HG03520 (cell line): ENCODE results near the gene CDC42EP5.
"Not testable (repeated sequence)": the region's sequence is repeated elsewhere in the genome, so short reads cannot be mapped to it uniquely, and the experiment has no call there.

Source experiments
- ATAC-seq: cut with Tn5 transposase; IDR thresholded peaks from one replicate; pipeline ENCODE4 v1.9.1; 2021; ENCODE audit warnings: mild to moderate bottlenecking, moderate library complexity; ENCODE audit not compliant: unreplicated experiment

The CDC42EP5 gene

GRCh38 chr19:54473071-54473891 lies at the start of gene CDC42EP5:
Gene CDC42EP5, minus strand, starts transcription at chr19:54473296. Its CDS starts 7,749 bp downstream, at chr19:54465547.
- no peak for ATAC-seq

- ATAC-seq: no peak
Measured at GRCh38 chr19:54521860-54522513, 48.9 kb upstream of the CDC42EP5 start.

GRCh38 chr19:54521022-54521859 lies 48.1 kb upstream of the CDC42EP5 start:
- no peak for ATAC-seq

GRCh38 chr19:54518844-54519243 lies 45.7 kb upstream of the CDC42EP5 start:
- peak; percentile 63 for ATAC-seq

- no peak for ATAC-seq
Measured at GRCh38 chr19:54517483-54517882, 44.4 kb upstream of the CDC42EP5 start.

- ATAC-seq: no peak
Measured at GRCh38 chr19:54515156-54515555, 42.1 kb upstream of the CDC42EP5 start.

- ATAC-seq: not testable (repeated sequence)
Measured at GRCh38 chr19:54509200-54509940, 36.3 kb upstream of the CDC42EP5 start.

- ATAC-seq: not testable (repeated sequence)
Measured at GRCh38 chr19:54508487-54508886, 35.4 kb upstream of the CDC42EP5 start.

- ATAC-seq: no peak
Measured at GRCh38 chr19:54507824-54508223, 34.7 kb upstream of the CDC42EP5 start.

GRCh38 chr19:54507038-54507717 lies 34.1 kb upstream of the CDC42EP5 start:
- not testable (repeated sequence) for ATAC-seq

- ATAC-seq: no peak
Measured at GRCh38 chr19:54506079-54506478, 33.0 kb upstream of the CDC42EP5 start.

- ATAC-seq: not testable (repeated sequence)
Measured at GRCh38 chr19:54505542-54505941, 32.4 kb upstream of the CDC42EP5 start.

- ATAC-seq: no peak
Measured at GRCh38 chr19:54502518-54503048, 29.5 kb upstream of the CDC42EP5 start, which contains the start of gene LAIR2. Gene LAIR2, plus strand, starts transcription at chr19:54502831. Its CDS starts 88 bp downstream, at chr19:54502919.

- ATAC-seq: not testable (repeated sequence)
Measured at GRCh38 chr19:54498451-54498772, 25.3 kb upstream of the CDC42EP5 start.

GRCh38 chr19:54497747-54498450 lies 24.8 kb upstream of the CDC42EP5 start:
- not testable (repeated sequence) for ATAC-seq

- ATAC-seq: not testable (repeated sequence)
Measured at GRCh38 chr19:54495284-54495683, 22.2 kb upstream of the CDC42EP5 start.

GRCh38 chr19:54493967-54494585 lies 21.0 kb upstream of the CDC42EP5 start:
- no peak for ATAC-seq

- not testable (repeated sequence) for ATAC-seq
Measured at GRCh38 chr19:54493056-54493455, 20.0 kb upstream of the CDC42EP5 start.

- ATAC-seq: no peak
Measured at GRCh38 chr19:54492568-54492967, 19.5 kb upstream of the CDC42EP5 start.
